H9 (cell line): ENCODE measurements around the gene SWAP70. TPM values are rescaled to one million over a fixed set of nuclear protein-coding genes. Genes with fewer than 3 reads are reported as not detected.

Source experiments
- DNase-seq: peaks from one replicate; pipeline ENCODE4 v3.0.0-alpha.2; 2017
- H2AFZ ChIP-seq: one replicate; pipeline ENCODE4 v1.6.1; 2013; ENCODE audit warnings: mild to moderate bottlenecking, low read length, control low read depth, moderate library complexity
- H2AK5ac ChIP-seq: 2 replicates; pipeline ENCODE4 v1.6.1; 2013; ENCODE audit warnings: low read length, control low read depth, mixed read lengths; ENCODE audit not compliant: insufficient read length
- H2BK120ac ChIP-seq: one replicate; pipeline ENCODE4 v1.6.1; 2013; ENCODE audit warnings: low read depth, mild to moderate bottlenecking, low read length, control low read depth, inconsistent platforms; ENCODE audit not compliant: poor library complexity, severe bottlenecking
- H2BK12ac ChIP-seq: 2 replicates; pipeline ENCODE4 v1.6.1; 2013; ENCODE audit warnings: low read length, control low read depth, mixed read lengths, low read depth; ENCODE audit not compliant: insufficient read length
- H2BK15ac ChIP-seq: 2 replicates; pipeline ENCODE4 v1.6.1; 2013; ENCODE audit warnings: low read depth, low read length, control low read depth
- H2BK20ac ChIP-seq: one replicate; pipeline ENCODE4 v1.6.1; 2013; ENCODE audit warnings: low read depth, mild to moderate bottlenecking, low read length, control low read depth, inconsistent platforms; ENCODE audit not compliant: poor library complexity, severe bottlenecking
- H2BK5ac ChIP-seq: 2 replicates; pipeline ENCODE4 v1.6.1; 2013; ENCODE audit warnings: low read length, control low read depth, mixed read lengths; ENCODE audit not compliant: insufficient read length
- H3K14ac ChIP-seq: 2 replicates; pipeline ENCODE4 v1.6.1; 2013; ENCODE audit warnings: low read length, control low read depth; ENCODE audit not compliant: insufficient read depth
- H3K18ac ChIP-seq: 2 replicates; pipeline ENCODE4 v1.6.1; 2013; ENCODE audit warnings: low read depth, mild to moderate bottlenecking, mixed read lengths, low read length, control low read depth; ENCODE audit not compliant: insufficient read length
- H3K23ac ChIP-seq: 2 replicates; pipeline ENCODE4 v1.6.1; 2013; ENCODE audit warnings: low read length, control low read depth, mixed read lengths, low read depth; ENCODE audit not compliant: insufficient read length
- H3K23me2 ChIP-seq: 2 replicates; pipeline ENCODE4 v1.6.1; 2013; ENCODE audit warnings: low read depth, mild to moderate bottlenecking, mixed read lengths, low read length, control low read depth; ENCODE audit not compliant: insufficient read length, poor library complexity, severe bottlenecking
- H3K27ac ChIP-seq: 2 replicates; pipeline ENCODE4 v1.5.1; 2013; ENCODE audit warnings: low read length, control low read depth, mixed read lengths, low read depth; ENCODE audit not compliant: insufficient read length
- H3K27me3 ChIP-seq: 2 replicates; pipeline ENCODE4 v1.6.1; 2013; ENCODE audit warnings: low read length, control low read depth, inconsistent platforms; ENCODE audit not compliant: insufficient read depth
- H3K4ac ChIP-seq: 2 replicates; pipeline ENCODE4 v1.6.1; 2013; ENCODE audit warnings: low read depth, mild to moderate bottlenecking, control low read depth, inconsistent platforms, low read length, moderate library complexity
- H3K4me1 ChIP-seq: 2 replicates; pipeline ENCODE4 v1.6.1; 2013; ENCODE audit warnings: low read length, control low read depth, inconsistent platforms; ENCODE audit not compliant: insufficient read depth
- H3K4me2 ChIP-seq: 2 replicates; pipeline ENCODE4 v1.6.1; 2013; ENCODE audit warnings: low read length, control low read depth, mixed read lengths; ENCODE audit not compliant: insufficient read length, insufficient read depth
- H3K56ac ChIP-seq: 2 replicates; pipeline ENCODE4 v1.6.1; 2013; ENCODE audit warnings: low read depth, mild to moderate bottlenecking, mixed read lengths, low read length, control low read depth; ENCODE audit not compliant: insufficient read length
- H3K79me1 ChIP-seq: 2 replicates; pipeline ENCODE4 v1.6.1; 2013; ENCODE audit warnings: low read depth, mild to moderate bottlenecking, moderate library complexity, low read length, control low read depth, inconsistent platforms; ENCODE audit not compliant: insufficient read depth, poor library complexity, severe bottlenecking
- H3K79me2 ChIP-seq: 2 replicates; pipeline ENCODE4 v1.6.1; 2013; ENCODE audit warnings: low read length, control low read depth, inconsistent platforms; ENCODE audit not compliant: insufficient read depth
- H3K9ac ChIP-seq: 2 replicates; pipeline ENCODE4 v1.6.1; 2013; ENCODE audit warnings: low read length, control low read depth, mixed read lengths; ENCODE audit not compliant: insufficient read length; ENCODE audit errors: extremely low read depth
- H3K9me3 ChIP-seq: one replicate; pipeline ENCODE4 v1.6.1; 2013; ENCODE audit warnings: low read depth, low read length, inconsistent platforms; ENCODE audit not compliant: control insufficient read depth
- H3T11ph ChIP-seq: one replicate; pipeline ENCODE4 v1.6.1; 2013; ENCODE audit warnings: mild to moderate bottlenecking, low read length, control low read depth, inconsistent platforms
- H4K20me1 ChIP-seq: one replicate; pipeline ENCODE4 v1.6.1; 2013; ENCODE audit not compliant: control insufficient read depth, insufficient read length, insufficient read depth
- H4K5ac ChIP-seq: 2 replicates; pipeline ENCODE4 v1.6.1; 2013; ENCODE audit warnings: low read depth, mild to moderate bottlenecking, mixed read lengths, low read length, control low read depth; ENCODE audit not compliant: insufficient read length
- H4K8ac ChIP-seq: replicated peaks from 2 replicates; pipeline ENCODE4 v1.6.1; 2013; ENCODE audit warnings: low read length, control low read depth, mixed read lengths, low read depth; ENCODE audit not compliant: insufficient read length
- H4K91ac ChIP-seq: 2 replicates; pipeline ENCODE4 v1.6.1; 2013; ENCODE audit warnings: low read depth, mild to moderate bottlenecking, moderate library complexity, mixed read lengths, low read length, control low read depth; ENCODE audit not compliant: insufficient read length
- H3K27ac Mint-ChIP-seq, 3 experiments: 2 replicates in 2 of 3; 3 replicates in 1 of 3; pipeline ENCODE4 v1.8.0; 2020 to 2021; ENCODE audit warnings: mixed read lengths in 3 of 3, mild to moderate bottlenecking in 1 of 3, moderate library complexity in 1 of 3
- H3K27me3 Mint-ChIP-seq: 2 replicates; pipeline ENCODE4 v1.8.0; 2021; ENCODE audit warnings: low read depth, mild to moderate bottlenecking, moderate library complexity, mixed read lengths
- H3K36me3 Mint-ChIP-seq, 3 experiments: 2 replicates in 2 of 3; 3 replicates in 1 of 3; pipeline ENCODE4 v1.8.0; 2020 to 2021; ENCODE audit warnings: low read depth in 3 of 3, mixed read lengths in 3 of 3; ENCODE audit not compliant: insufficient read depth in 1 of 3
- H3K4me1 Mint-ChIP-seq, 2 experiments: 2 replicates each; pipeline ENCODE4 v1.8.0; 2020; ENCODE audit warnings: mixed read lengths in 2 of 2
- H3K4me3 Mint-ChIP-seq, 2 experiments: 2 replicates in 1 of 2; 3 replicates in 1 of 2; pipeline ENCODE4 v1.8.0; 2020 to 2021; ENCODE audit warnings: mild to moderate bottlenecking in 2 of 2, mixed read lengths in 2 of 2, moderate library complexity in 1 of 2
- H3K9me3 Mint-ChIP-seq, 2 experiments: 2 replicates in 1 of 2; 3 replicates in 1 of 2; pipeline ENCODE4 v1.8.0; 2020; ENCODE audit warnings: mild to moderate bottlenecking in 2 of 2, mixed read lengths in 2 of 2, moderate library complexity in 1 of 2
- WGBS: extraction: QIAGEN DNeasy Blood & Tissue Kit; methylation state at CpG from one replicate; pipeline ENCODE4 v1.1.7; 2013; ENCODE audit warnings: missing lambda C conversion rate, low lambda C conversion rate, mixed read lengths; ENCODE audit not compliant: insufficient read length; ENCODE audit errors: extremely low coverage; 5-methylcytosine and 5-hydroxymethylcytosine counted together
- total RNA-seq: library from RNA; stranded (reverse); gene quantifications from 2 replicates; pipeline ENCODE4 v1.2.1, GENCODE V29; 2021
- TF ChIP-seq, protein P1 (sequence below): fragments of 200-600 bp; sonication (generic); conservative IDR thresholded peaks from 3 replicates; pipeline ENCODE4 v1.8.0; 2021; ENCODE audit warnings: antibody characterized with exemption, mild to moderate bottlenecking

The SWAP70 gene
- total RNA-seq, 1 experiment from 2014 or later: 34.4 TPM

DNA sequence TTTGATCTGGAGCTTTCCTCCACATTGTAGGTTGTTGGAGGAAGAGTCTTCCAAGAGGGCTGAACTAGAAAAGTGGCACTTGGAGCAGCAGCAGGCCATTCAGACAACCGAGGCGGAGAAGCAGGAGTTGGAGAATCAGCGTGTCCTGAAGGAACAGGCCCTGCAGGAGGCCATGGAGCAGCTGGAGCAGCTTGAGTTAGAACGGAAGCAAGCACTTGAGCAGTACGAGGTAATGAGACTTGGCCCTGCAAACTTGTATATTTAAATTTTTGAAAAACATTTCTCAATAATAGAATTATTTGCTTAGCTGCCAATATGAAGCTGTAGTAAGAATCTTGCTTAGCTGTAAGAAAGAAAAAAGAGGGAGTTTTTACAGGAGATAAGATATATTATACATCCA is 84.0 kb downstream of the SWAP70 start:
- TF ChIP-seq, protein P1, sequence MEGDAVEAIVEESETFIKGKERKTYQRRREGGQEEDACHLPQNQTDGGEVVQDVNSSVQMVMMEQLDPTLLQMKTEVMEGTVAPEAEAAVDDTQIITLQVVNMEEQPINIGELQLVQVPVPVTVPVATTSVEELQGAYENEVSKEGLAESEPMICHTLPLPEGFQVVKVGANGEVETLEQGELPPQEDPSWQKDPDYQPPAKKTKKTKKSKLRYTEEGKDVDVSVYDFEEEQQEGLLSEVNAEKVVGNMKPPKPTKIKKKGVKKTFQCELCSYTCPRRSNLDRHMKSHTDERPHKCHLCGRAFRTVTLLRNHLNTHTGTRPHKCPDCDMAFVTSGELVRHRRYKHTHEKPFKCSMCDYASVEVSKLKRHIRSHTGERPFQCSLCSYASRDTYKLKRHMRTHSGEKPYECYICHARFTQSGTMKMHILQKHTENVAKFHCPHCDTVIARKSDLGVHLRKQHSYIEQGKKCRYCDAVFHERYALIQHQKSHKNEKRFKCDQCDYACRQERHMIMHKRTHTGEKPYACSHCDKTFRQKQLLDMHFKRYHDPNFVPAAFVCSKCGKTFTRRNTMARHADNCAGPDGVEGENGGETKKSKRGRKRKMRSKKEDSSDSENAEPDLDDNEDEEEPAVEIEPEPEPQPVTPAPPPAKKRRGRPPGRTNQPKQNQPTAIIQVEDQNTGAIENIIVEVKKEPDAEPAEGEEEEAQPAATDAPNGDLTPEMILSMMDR: no peak
- Histone ChIP-seq H3K79me2 (no peaks in the 10 kb centered on the region), H4K8ac (no peak overlapping the region), H2BK5ac (no peak overlapping the region), H2BK120ac (no peak overlapping the region), H3K4me2 (no peak overlapping the region), H3K9ac (no peak overlapping the region), H3K18ac (no peak overlapping the region), H3K9me3 (no peaks in the 10 kb centered on the region), H4K20me1 (no peaks in the 10 kb centered on the region), H3K27ac (no peak overlapping the region), H3K27me3 (no peaks in the 10 kb centered on the region), H2AK5ac (no peak overlapping the region), H3T11ph (no peak overlapping the region), H3K4ac (no peak overlapping the region), H4K91ac (no peak overlapping the region), H3K79me1 (no peaks in the 10 kb centered on the region), H3K4me1 (no peaks in the 10 kb centered on the region), H3K23ac (no peak overlapping the region), H2BK15ac (no peak overlapping the region), H2BK20ac (no peak overlapping the region), H3K56ac (no peak overlapping the region), H4K5ac (no peak overlapping the region), H2AFZ (no peak overlapping the region), H3K23me2 (no peaks in the 10 kb centered on the region), H2BK12ac (no peak overlapping the region), H3K14ac (no peak overlapping the region)
- H3K4me1 Mint-ChIP-seq: peaks cover 14 to 15% of the 10 kb centered on the region in 2 experiments
- no peak overlapping the region for H3K4me3 Mint-ChIP-seq
- peak overlapping the region in 2 of 3 experiments; percentile 57 to 95; a peak in 4 of 7 replicates for H3K27ac Mint-ChIP-seq
- no peaks in the 10 kb centered on the region; the same call in 1 of the 2 replicates for H3K27me3 Mint-ChIP-seq
- H3K36me3 Mint-ChIP-seq: peaks cover 27 to 46% (median 45%) of the 10 kb centered on the region in 3 experiments
- no CpG with 5 or more reads among the region's 5 CpGs for WGBS
- no peak for DNase-seq
- H3K9me3 Mint-ChIP-seq: peaks cover 0 to 2% of the 10 kb centered on the region in 2 experiments; a peak in 1 of 5 replicates
